ENCODE data around the gene RECQL5. TPM values are rescaled to one million over a fixed set of nuclear protein-coding genes. Genes with fewer than 3 reads are reported as not detected.

RECQL5 gene
- polyA plus RNA-seq, 1 donor from 2014 or later = 9.6 TPM

DNA sequence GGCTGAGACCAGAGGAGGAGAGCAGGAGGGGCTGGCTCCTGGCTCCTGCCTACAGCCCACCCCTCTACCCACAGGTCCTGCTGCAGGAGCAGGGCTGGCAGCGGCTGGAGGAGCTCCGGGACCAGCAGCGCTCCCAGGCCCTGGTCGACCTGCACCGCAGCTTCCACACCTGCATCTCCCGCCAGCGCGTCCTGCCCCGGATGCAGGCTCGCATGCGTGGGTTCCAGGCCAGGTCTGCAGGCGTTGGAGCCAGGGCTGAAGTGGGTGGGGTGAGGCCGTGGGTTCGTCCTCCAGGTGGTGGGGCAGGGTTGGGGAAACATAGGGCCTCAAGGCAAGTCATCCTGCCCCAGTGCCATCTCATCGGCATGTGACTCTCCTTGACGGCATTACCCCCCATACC, 61.2 kb downstream of the RECQL5 start:
- Histone ChIP-seq H3K27me3 (ENCODE audit: insufficient read depth, low read depth, low read length) (no peaks in the 10 kb centered on the region), H2AFZ (ENCODE audit: low read depth, low read length) (no peak overlapping the region), H3K9me3 (ENCODE audit: low read length) (no peaks in the 10 kb centered on the region), H3K4me2 (ENCODE audit: low read length) (no peak overlapping the region), H3K9ac (ENCODE audit: low read length) (no peak overlapping the region), H3K4me3 (ENCODE audit: low read length) (no peak overlapping the region), H3F3A (ENCODE audit: insufficient read depth, low read length, poor library complexity, severe bottlenecking) (no peaks in the 10 kb centered on the region), H4K20me1 (ENCODE audit: insufficient read depth) (no peaks in the 10 kb centered on the region), H3K27ac (ENCODE audit: low read length) (no peak overlapping the region), H3K36me3 (ENCODE audit: insufficient read depth, low read length) (no peaks in the 10 kb centered on the region), H3K79me2 (replicated peaks; ENCODE audit: insufficient read depth, low read length) (no peaks in the 10 kb centered on the region), H3K9me2 (ENCODE audit: insufficient read depth, low read length) (no peaks in the 10 kb centered on the region)
- TF ChIP-seq POLR2AphosphoS5 (IDR thresholded peaks at IDR 0.05) (no peak), TAF1 (IDR thresholded peaks at IDR 0.05; ENCODE audit: low read depth) (no peak), MXI1 (conservative IDR thresholded peaks at IDR 0.05; ENCODE audit: poor library complexity, severe bottlenecking) (no peak), EP300 (conservative IDR thresholded peaks at IDR 0.05; ENCODE audit: poor library complexity, severe bottlenecking) (no peak), EZH2 (IDR thresholded peaks at IDR 0.05; ENCODE audit: borderline replicate concordance, insufficient read depth, low read length, poor library complexity, severe bottlenecking) (no peak), SMC3 (conservative IDR thresholded peaks at IDR 0.05; ENCODE audit: poor library complexity) (no peak), RAD21 (conservative IDR thresholded peaks at IDR 0.05) (no peak)
- TF ChIP-seq, protein P1, sequence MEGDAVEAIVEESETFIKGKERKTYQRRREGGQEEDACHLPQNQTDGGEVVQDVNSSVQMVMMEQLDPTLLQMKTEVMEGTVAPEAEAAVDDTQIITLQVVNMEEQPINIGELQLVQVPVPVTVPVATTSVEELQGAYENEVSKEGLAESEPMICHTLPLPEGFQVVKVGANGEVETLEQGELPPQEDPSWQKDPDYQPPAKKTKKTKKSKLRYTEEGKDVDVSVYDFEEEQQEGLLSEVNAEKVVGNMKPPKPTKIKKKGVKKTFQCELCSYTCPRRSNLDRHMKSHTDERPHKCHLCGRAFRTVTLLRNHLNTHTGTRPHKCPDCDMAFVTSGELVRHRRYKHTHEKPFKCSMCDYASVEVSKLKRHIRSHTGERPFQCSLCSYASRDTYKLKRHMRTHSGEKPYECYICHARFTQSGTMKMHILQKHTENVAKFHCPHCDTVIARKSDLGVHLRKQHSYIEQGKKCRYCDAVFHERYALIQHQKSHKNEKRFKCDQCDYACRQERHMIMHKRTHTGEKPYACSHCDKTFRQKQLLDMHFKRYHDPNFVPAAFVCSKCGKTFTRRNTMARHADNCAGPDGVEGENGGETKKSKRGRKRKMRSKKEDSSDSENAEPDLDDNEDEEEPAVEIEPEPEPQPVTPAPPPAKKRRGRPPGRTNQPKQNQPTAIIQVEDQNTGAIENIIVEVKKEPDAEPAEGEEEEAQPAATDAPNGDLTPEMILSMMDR (IDR thresholded peaks at IDR 0.05; ENCODE audit: poor library complexity, severe bottlenecking) = no peak
- TF ChIP-seq, protein P2, sequence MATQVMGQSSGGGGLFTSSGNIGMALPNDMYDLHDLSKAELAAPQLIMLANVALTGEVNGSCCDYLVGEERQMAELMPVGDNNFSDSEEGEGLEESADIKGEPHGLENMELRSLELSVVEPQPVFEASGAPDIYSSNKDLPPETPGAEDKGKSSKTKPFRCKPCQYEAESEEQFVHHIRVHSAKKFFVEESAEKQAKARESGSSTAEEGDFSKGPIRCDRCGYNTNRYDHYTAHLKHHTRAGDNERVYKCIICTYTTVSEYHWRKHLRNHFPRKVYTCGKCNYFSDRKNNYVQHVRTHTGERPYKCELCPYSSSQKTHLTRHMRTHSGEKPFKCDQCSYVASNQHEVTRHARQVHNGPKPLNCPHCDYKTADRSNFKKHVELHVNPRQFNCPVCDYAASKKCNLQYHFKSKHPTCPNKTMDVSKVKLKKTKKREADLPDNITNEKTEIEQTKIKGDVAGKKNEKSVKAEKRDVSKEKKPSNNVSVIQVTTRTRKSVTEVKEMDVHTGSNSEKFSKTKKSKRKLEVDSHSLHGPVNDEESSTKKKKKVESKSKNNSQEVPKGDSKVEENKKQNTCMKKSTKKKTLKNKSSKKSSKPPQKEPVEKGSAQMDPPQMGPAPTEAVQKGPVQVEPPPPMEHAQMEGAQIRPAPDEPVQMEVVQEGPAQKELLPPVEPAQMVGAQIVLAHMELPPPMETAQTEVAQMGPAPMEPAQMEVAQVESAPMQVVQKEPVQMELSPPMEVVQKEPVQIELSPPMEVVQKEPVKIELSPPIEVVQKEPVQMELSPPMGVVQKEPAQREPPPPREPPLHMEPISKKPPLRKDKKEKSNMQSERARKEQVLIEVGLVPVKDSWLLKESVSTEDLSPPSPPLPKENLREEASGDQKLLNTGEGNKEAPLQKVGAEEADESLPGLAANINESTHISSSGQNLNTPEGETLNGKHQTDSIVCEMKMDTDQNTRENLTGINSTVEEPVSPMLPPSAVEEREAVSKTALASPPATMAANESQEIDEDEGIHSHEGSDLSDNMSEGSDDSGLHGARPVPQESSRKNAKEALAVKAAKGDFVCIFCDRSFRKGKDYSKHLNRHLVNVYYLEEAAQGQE (IDR thresholded peaks at IDR 0.05; ENCODE audit: borderline replicate concordance) = no peak

DNA sequence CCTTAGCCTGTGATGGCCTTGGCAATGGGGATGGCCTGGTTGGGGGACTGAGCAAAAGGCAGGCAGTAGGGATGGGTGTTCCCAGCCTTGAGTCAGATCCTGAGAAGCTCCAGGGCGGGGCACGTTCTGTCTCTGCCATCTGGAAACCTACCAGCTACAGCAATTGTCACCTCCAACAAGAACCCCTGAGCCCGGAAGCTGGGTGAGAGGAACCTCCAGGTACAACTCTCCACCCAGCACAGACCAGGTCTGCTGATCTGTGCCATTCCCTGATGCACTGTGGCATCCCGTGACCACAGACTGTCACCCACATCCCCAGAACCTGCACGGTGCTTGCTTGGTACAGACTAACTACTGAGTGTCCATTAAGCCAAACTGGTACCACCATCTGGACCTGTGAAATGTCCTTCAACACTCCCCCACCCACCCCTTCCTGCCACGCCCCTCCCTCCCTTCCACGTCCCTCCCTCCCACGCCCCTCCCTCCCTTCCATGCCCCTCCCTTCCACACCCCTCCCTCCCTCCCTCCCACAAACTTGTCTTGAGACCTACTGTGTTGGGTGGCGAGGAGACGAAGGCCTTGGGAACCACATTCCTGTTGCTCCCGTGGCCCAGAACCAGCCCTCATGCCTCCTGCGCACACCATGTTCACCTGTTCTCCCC, 62.8 kb downstream of the RECQL5 start:
- Histone ChIP-seq H3F3A (ENCODE audit: insufficient read depth, low read length, poor library complexity, severe bottlenecking) (no peaks in the 10 kb centered on the region), H3K27ac (ENCODE audit: low read length) (no peak overlapping the region), H2AFZ (ENCODE audit: low read depth, low read length) (no peak overlapping the region), H3K9me3 (ENCODE audit: low read length) (no peaks in the 10 kb centered on the region), H3K36me3 (ENCODE audit: insufficient read depth, low read length) (no peaks in the 10 kb centered on the region), H3K79me2 (replicated peaks; ENCODE audit: insufficient read depth, low read length) (no peaks in the 10 kb centered on the region), H4K20me1 (ENCODE audit: insufficient read depth) (no peaks in the 10 kb centered on the region), H3K4me3 (ENCODE audit: low read length) (no peak overlapping the region), H3K4me2 (ENCODE audit: low read length) (no peak overlapping the region), H3K9me2 (ENCODE audit: insufficient read depth, low read length) (no peaks in the 10 kb centered on the region), H3K27me3 (ENCODE audit: insufficient read depth, low read depth, low read length) (no peaks in the 10 kb centered on the region), H3K9ac (ENCODE audit: low read length) (no peak overlapping the region)
- no peak for TF ChIP-seq POLR2AphosphoS5 (IDR thresholded peaks at IDR 0.05)
- TF ChIP-seq MXI1 (conservative IDR thresholded peaks at IDR 0.05; ENCODE audit: poor library complexity, severe bottlenecking) = no peak
- TF ChIP-seq, protein P2 (IDR thresholded peaks at IDR 0.05; ENCODE audit: borderline replicate concordance) = no peak
- TF ChIP-seq SMC3 (conservative IDR thresholded peaks at IDR 0.05; ENCODE audit: poor library complexity) = no peak

Measured in neural cell (in vitro differentiated cells).